CD4-positive, alpha-beta T cell treated with Interleukin-4 for 1 hour (primary cell): ENCODE results near the gene SGK2.

Experiments used
- DNase-seq, 2 donors: peaks; one replicate each; pipeline ENCODE4 v3.0.0-alpha.2; 2020 to 2022

The SGK2 gene

DNA sequence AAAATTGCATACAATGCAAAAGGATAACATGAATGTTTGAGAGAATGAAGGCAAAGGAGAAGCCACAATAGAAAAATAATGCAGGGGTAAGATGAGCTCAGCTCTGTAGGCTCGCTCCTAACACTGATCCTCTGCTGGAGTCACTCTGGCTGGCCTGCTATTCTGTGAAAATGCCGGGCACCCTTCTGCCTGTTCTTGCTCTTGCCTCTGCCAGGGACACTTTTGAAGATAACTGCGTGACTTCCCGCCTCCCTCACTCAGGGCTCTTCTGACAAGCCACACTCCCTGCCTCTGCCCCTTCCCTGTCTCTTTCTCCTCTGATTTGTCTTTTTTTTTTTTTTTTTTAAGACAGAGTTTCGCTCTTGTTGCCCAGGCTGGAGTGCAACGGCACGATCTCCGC, 72.8 kb downstream of the SGK2 start:
- no peak for DNase-seq
